GM12878 (cell line): Measurements from ENCODE around the gene SLC1A5. TPM values are rescaled to one million over a fixed set of nuclear protein-coding genes. Genes with fewer than 3 reads are reported as not detected.

Experiments used
- ATAC-seq: fragments of 200-7000 bp; cut with Tn5 transposase; 3 replicates; pipeline ENCODE4 v1.9.1; 2020; ENCODE audit warnings: mild to moderate bottlenecking, moderate library complexity
- BruUV-seq: library from RNA; stranded (reverse); fragments of 400-500 nt; replicated peaks from 2 replicates; lab custom pipeline; 2021; lab: Mats Ljungman, UMichigan
- CTCF ChIA-PET: fragments of 300-600 bp; sonication (Branson Sonifier 250); formaldehyde crosslinking; extraction: SDS; loops from one replicate; lab custom pipeline; 2021; ENCODE audit warnings: inconsistent platforms; lab: Yijun Ruan, JAX
- POLR2A ChIA-PET: fragments of 350-600 bp; formaldehyde crosslinking; extraction: SDS; loops from one replicate; lab custom pipeline; 2021; ENCODE audit warnings: inconsistent platforms; lab: Charles Lee
- RAD21 ChIA-PET: fragments of 300-600 bp; sonication (Branson Sonifier 250); formaldehyde crosslinking; loops from one replicate; lab custom pipeline; 2023; ENCODE audit warnings: antibody characterized with exemption; ENCODE audit not compliant: unreplicated experiment; lab: Charles Lee
- SMC1A ChIA-PET: fragments of 300-600 bp; sonication (Branson Sonifier 250); formaldehyde crosslinking; loops from one replicate; lab custom pipeline; 2023; ENCODE audit not compliant: unreplicated experiment, uncharacterized antibody; lab: Charles Lee
- DNase-seq: peaks from one replicate; pipeline ENCODE4 v3.0.0-alpha.2; 2011; ENCODE audit warnings: low read depth, low spot score
- FAIRE-seq: peaks from 3 replicates; lab custom pipeline; 2011; peaks lifted over from hg19 to GRCh38; lab: Jason Lieb, UNC
- H2AFZ ChIP-seq: 2 replicates; pipeline ENCODE4 v1.6.0; 2011; ENCODE audit warnings: low read depth, low read length, control low read depth; ENCODE audit not compliant: control insufficient read depth
- H3K27ac ChIP-seq: 2 replicates; pipeline ENCODE4 v1.5.1; 2011; ENCODE audit warnings: control low read depth; ENCODE audit not compliant: control insufficient read depth, insufficient read depth
- H3K27me3 ChIP-seq, 2 experiments: replicated peaks in 1 of 2; 2 replicates each; pipeline versions ENCODE4 v1.6.0 to v1.6.1; 2011; ENCODE audit warnings: low read length in 1 of 2; ENCODE audit not compliant: control insufficient read depth in 2 of 2, insufficient read depth in 2 of 2
- H3K36me3 ChIP-seq, 2 experiments: 2 replicates each; pipeline ENCODE4 v1.5.1; 2011; ENCODE audit warnings: low read length in 1 of 2; ENCODE audit not compliant: control insufficient read depth in 2 of 2, insufficient read depth in 2 of 2
- H3K4me1 ChIP-seq: 2 replicates; pipeline ENCODE4 v1.6.1; 2011; ENCODE audit warnings: mild to moderate bottlenecking, low read length, moderate library complexity, mixed read lengths; ENCODE audit not compliant: control insufficient read depth, insufficient read depth
- H3K4me2 ChIP-seq: 2 replicates; pipeline ENCODE4 v1.6.0; 2011; ENCODE audit warnings: control low read depth; ENCODE audit not compliant: control insufficient read depth, insufficient read depth
- H3K4me3 ChIP-seq: fragments of 200-600 bp; sonication (generic); 2 replicates; pipeline ENCODE4 v1.5.1; 2016
- H3K79me2 ChIP-seq: 2 replicates; pipeline ENCODE4 v1.6.0; 2011; ENCODE audit warnings: low read length; ENCODE audit not compliant: control insufficient read depth, insufficient read depth
- H3K9ac ChIP-seq: 2 replicates; pipeline ENCODE4 v1.8.0; 2011; ENCODE audit warnings: low read length, control low read depth, mixed read lengths; ENCODE audit not compliant: control insufficient read depth, insufficient read depth
- H3K9me3 ChIP-seq: replicated peaks from 3 replicates; pipeline ENCODE4 v1.5.1; 2011; ENCODE audit warnings: mild to moderate bottlenecking, low read length; ENCODE audit not compliant: control insufficient read depth, insufficient read depth
- H4K20me1 ChIP-seq: 2 replicates; pipeline ENCODE4 v1.6.0; 2011; ENCODE audit not compliant: control insufficient read depth, insufficient read depth
- ASH2L ChIP-seq: fragments of 300-600, 200-600 bp; sonication (generic); IDR thresholded peaks from 2 replicates; pipeline ENCODE4 v1.6.1; 2017; ENCODE audit warnings: low read depth, mild to moderate bottlenecking, borderline replicate concordance
- BRCA1 ChIP-seq: IDR thresholded peaks from 2 replicates; pipeline ENCODE4 v1.6.1; 2011; ENCODE audit warnings: low read depth, low read length, improper control_type of control experiment
- E2F4 ChIP-seq: IDR thresholded peaks from 2 replicates; pipeline ENCODE4 v1.6.1; 2012; ENCODE audit warnings: low read depth, low read length, improper control_type of control experiment
- ESRRA ChIP-seq: IDR thresholded peaks from 2 replicates; pipeline ENCODE4 v1.6.1; 2012; ENCODE audit warnings: mild to moderate bottlenecking, low read length, improper control_type of control experiment
- FOS ChIP-seq: IDR thresholded peaks from 3 replicates; pipeline ENCODE4 v1.6.1; 2011; ENCODE audit warnings: borderline replicate concordance; ENCODE audit not compliant: insufficient read length; ENCODE audit errors: extremely low read depth
- IRF5 ChIP-seq: fragments of 450-650 bp; IDR thresholded peaks from 2 replicates; pipeline ENCODE4 v1.6.1; 2017; ENCODE audit warnings: borderline replicate concordance
- MEF2A ChIP-seq: IDR thresholded peaks from 2 replicates; pipeline ENCODE4 v1.6.1; 2011; ENCODE audit warnings: low read depth, mild to moderate bottlenecking, low read length, moderate library complexity; ENCODE audit not compliant: insufficient read depth
- NFYB ChIP-seq: IDR thresholded peaks from 2 replicates; pipeline ENCODE4 v1.6.1; 2011; ENCODE audit warnings: low read depth, mild to moderate bottlenecking, low read length, improper control_type of control experiment, moderate library complexity; ENCODE audit not compliant: insufficient read depth
- POLR2AphosphoS5 ChIP-seq: IDR thresholded peaks from 2 replicates; pipeline ENCODE4 v1.6.1; 2011; ENCODE audit warnings: mild to moderate bottlenecking, low read length, inconsistent platforms
- SMAD1 ChIP-seq: fragments of 450-650 bp; IDR thresholded peaks from 2 replicates; pipeline ENCODE4 v1.6.1; 2018; ENCODE audit warnings: mild to moderate bottlenecking, low read depth; ENCODE audit not compliant: partially characterized antibody
- SP1 ChIP-seq: IDR thresholded peaks from one replicate; pipeline ENCODE4 v1.6.1; 2011; ENCODE audit warnings: low read depth, low read length
- ZBTB11 ChIP-seq: fragments of 450-650 bp; formaldehyde crosslinking; IDR thresholded peaks from 2 replicates; pipeline ENCODE4 v1.5.0; 2022; ENCODE audit warnings: mild to moderate bottlenecking, missing genetic modification characterization
- ZNF207 ChIP-seq: fragments of 450-650 bp; IDR thresholded peaks from 2 replicates; pipeline ENCODE4 v1.6.1; 2014; ENCODE audit warnings: antibody characterized with exemption, mild to moderate bottlenecking, borderline replicate concordance
- ZNF217 ChIP-seq: fragments of 450-650 bp; IDR thresholded peaks from 2 replicates; pipeline ENCODE4 v1.6.1; 2017; ENCODE audit warnings: antibody characterized with exemption, mild to moderate bottlenecking
- WGBS: methylation state at CpG from one replicate; pipeline ENCODE4 v1.1.6; 2016; ENCODE audit warnings: low lambda C conversion rate; ENCODE audit not compliant: insufficient replicate concordance, insufficient coverage; ENCODE audit errors: missing lambda C conversion rate; 5-methylcytosine and 5-hydroxymethylcytosine counted together
- in situ Hi-C: fragments of 300-500 bp; cut with MboI; formaldehyde crosslinking; loops from 9 replicates; pipeline ENCODE4 v1.14.3; 2018; ENCODE audit warnings: mixed read lengths
- intact Hi-C: fragments of 100-400 bp; cut with micrococcal nuclease; formaldehyde crosslinking; loops from one replicate; pipeline ENCODE4 v1.14.2; 2022; ENCODE audit not compliant: unreplicated experiment
- polyA plus RNA-seq, 11 experiments: library from polyadenylated mRNA; depleted of rRNA in 4 of 11; unstranded in 6 of 11; stranded (reverse) in 5 of 11; fragments of >200 nt; fragmentation: Nextera tagmentation in 4 of 11; fragmentation: Illumina TruSeq in 1 of 11; extraction: Ambion mirVana in 4 of 11; extraction: Trizol in 1 of 11; gene quantifications; 1 replicate in 1 of 11; 2 replicates in 10 of 11; pipeline versions ENCODE4 v1.2.1 to v1.2.3, GENCODE V29; 2011 to 2016; ENCODE audit warnings: inconsistent platforms in 2 of 11, missing spikeins in 2 of 11, low read depth in 1 of 11
- total RNA-seq, 4 experiments: library from RNA; depleted of rRNA in 3 of 4; stranded (reverse); fragments of >200 nt in 3 of 4; fragmentation: Illumina TruSeq in 1 of 4; extraction: Trizol in 1 of 4; gene quantifications; 2 replicates each; pipeline versions ENCODE4 v1.2.1 to v1.2.3, GENCODE V29; 2013 to 2021

The SLC1A5 gene
- total and polyA plus RNA-seq, 10 of the 15 experiments (the other 5 are each of a cell fraction or from before 2014, with no cell fraction given) = 9.1 to 129 (median 60.9) TPM

DNA sequence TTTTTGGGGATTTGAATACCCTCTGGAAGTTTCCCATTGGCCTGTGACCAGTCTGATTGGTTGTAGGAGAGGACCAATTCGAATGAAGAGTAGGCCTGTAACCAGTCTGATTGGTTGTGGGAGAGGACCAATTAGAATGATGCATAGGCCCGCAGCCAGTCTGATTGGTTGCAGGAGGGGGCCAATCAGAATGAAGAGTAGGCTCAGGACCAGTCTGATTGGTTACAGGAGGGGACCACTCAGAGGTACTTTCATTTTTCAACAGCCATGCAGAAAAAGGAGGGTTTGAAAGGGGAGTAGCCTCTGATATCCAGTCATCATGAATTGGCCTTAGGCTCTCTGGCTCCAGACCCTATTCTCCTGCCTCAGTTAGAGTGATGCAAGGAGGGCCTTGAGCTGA lies 30.4 kb upstream of the SLC1A5 start:
- Histone ChIP-seq H3K9me3 (no peaks in the 10 kb centered on the region; the same call in 2 of the 3 replicates), H3K27me3 (no peaks in the 10 kb centered on the region), H3K79me2 (no peaks in the 10 kb centered on the region), H2AFZ (peak overlapping the region; percentile 7; the same call in 1 of the 2 replicates), H3K4me2 (no peak overlapping the region), H3K4me3 (no peak overlapping the region), H3K27ac (no peak overlapping the region), H3K36me3 (no peaks in the 10 kb centered on the region), H3K9ac (no peak overlapping the region), H4K20me1 (no peaks in the 10 kb centered on the region), H3K4me1 (peaks cover 17% of the 10 kb centered on the region)
- POLR2A ChIA-PET = no interaction called here
- in situ Hi-C loops = no loop called here
- ATAC-seq (peak; percentile 50), FAIRE-seq (no peak), DNase-seq (no peak)
- SMC1A ChIA-PET = interaction anchor here (1.2 kb wide), 1 partner anchor 11 kb away, joined by 3 read pairs; no protein-coding TSS in a partner anchor
- CTCF ChIA-PET = interaction anchor here (1.6 kb wide), 1 partner anchor 52 kb away, joined by 4 read pairs; no protein-coding TSS in a partner anchor
- 47% methylated on average over 2 of the region's 2 CpGs for WGBS
- no peak for TF ChIP-seq BRCA1
- peak; percentile 80 for TF ChIP-seq NFYB
- TF ChIP-seq ESRRA = no peak
- TF ChIP-seq ASH2L = no peak
- TF ChIP-seq IRF5 = no peak
- no peak for TF ChIP-seq E2F4
- no peak for TF ChIP-seq MEF2A
- no peak for TF ChIP-seq ZBTB11
- no peak for TF ChIP-seq ZNF207
- no peak for TF ChIP-seq SMAD1
- TF ChIP-seq ZNF217 = no peak
- peak; percentile 87 for TF ChIP-seq SP1
- no peak for TF ChIP-seq POLR2AphosphoS5
- TF ChIP-seq FOS = peak; percentile 27
- BruUV-seq = no TSS peak
- intact Hi-C loops = no loop called here
- RAD21 ChIA-PET = no interaction called here
